HEK293 (cell line): Measurements from ENCODE around the gene TEFM.

Source experiments
- CTCF ChIA-PET: fragments of 350-600 bp; formaldehyde crosslinking; extraction: SDS; loops from one replicate; lab custom pipeline; 2021; ENCODE audit warnings: antibody characterized with exemption; lab: Yijun Ruan, JAX
- POLR2A ChIA-PET: fragments of 300-600 bp; formaldehyde crosslinking; extraction: SDS; loops from one replicate; lab custom pipeline; 2020; ENCODE audit warnings: antibody characterized with exemption, inconsistent platforms; lab: Yijun Ruan, JAX
- H3K27ac ChIP-seq: fragments of 200-500 bp; sonication (Bioruptor generic); 2 replicates; pipeline ENCODE4 v1.5.1; 2014; ENCODE audit warnings: low read depth, low read length, control low read depth, inconsistent platforms; ENCODE audit errors: extremely low read depth
- H3K36me3 ChIP-seq, 2 experiments: fragments of 200-500 bp in 1 of 2; sonication (Bioruptor generic) in 1 of 2; 1 replicate in 1 of 2; 2 replicates in 1 of 2; pipeline ENCODE4 v1.5.1; 2014 to 2017; ENCODE audit warnings: inconsistent platforms in 2 of 2, low read length in 2 of 2; ENCODE audit not compliant: control insufficient read depth in 2 of 2, insufficient read depth in 1 of 2
- H3K4me1 ChIP-seq: fragments of 200-500 bp; sonication (Bioruptor generic); 2 replicates; pipeline ENCODE4 v1.5.1; 2014; ENCODE audit warnings: mild to moderate bottlenecking, low read length, inconsistent platforms; ENCODE audit not compliant: control insufficient read depth, insufficient read depth
- H3K4me3 ChIP-seq: 2 replicates; pipeline ENCODE4 v1.5.1; 2011; ENCODE audit warnings: low read depth, mild to moderate bottlenecking, control low read depth, low read length, moderate library complexity
- H3K9me3 ChIP-seq: fragments of 200-500 bp; sonication (Bioruptor generic); 2 replicates; pipeline ENCODE4 v1.5.1; 2014; ENCODE audit warnings: low read depth, low read length, inconsistent platforms; ENCODE audit not compliant: control insufficient read depth, insufficient read depth
- AEBP2 ChIP-seq: fragments of 450-650 bp; formaldehyde crosslinking; IDR thresholded peaks from 2 replicates; pipeline ENCODE4 v1.5.1; 2016; ENCODE audit warnings: missing biosample characterization, missing genetic modification characterization, borderline replicate concordance
- GLI2 ChIP-seq: fragments of 450-650 bp; formaldehyde crosslinking; IDR thresholded peaks from 2 replicates; pipeline ENCODE4; 2017; ENCODE audit warnings: missing biosample characterization, missing genetic modification characterization, low read depth, borderline replicate concordance
- TRIM28 ChIP-seq: IDR thresholded peaks from 2 replicates; pipeline ENCODE4 v1.6.1; 2011; ENCODE audit warnings: low read length, control low read depth, borderline replicate concordance
- YY1 ChIP-seq: fragments of 450-650 bp; formaldehyde crosslinking; IDR thresholded peaks from 2 replicates; pipeline ENCODE4 v1.5.1; 2018; ENCODE audit warnings: missing biosample characterization, missing genetic modification characterization
- ZBTB21 ChIP-seq: fragments of 450-650 bp; formaldehyde crosslinking; IDR thresholded peaks from 2 replicates; pipeline ENCODE4 v1.5.1; 2017; ENCODE audit warnings: missing biosample characterization, missing genetic modification characterization
- ZNF132 ChIP-seq: fragments of 450-650 bp; formaldehyde crosslinking; IDR thresholded peaks from 2 replicates; pipeline ENCODE4 v1.5.1; 2017; ENCODE audit warnings: missing biosample characterization, missing genetic modification characterization, borderline replicate concordance
- ZNF146 ChIP-seq: fragments of 450-650 bp; formaldehyde crosslinking; IDR thresholded peaks from 2 replicates; pipeline ENCODE4 v1.5.1; 2016; ENCODE audit warnings: missing biosample characterization, missing genetic modification characterization
- ZNF169 ChIP-seq: fragments of 450-650 bp; formaldehyde crosslinking; IDR thresholded peaks from 2 replicates; pipeline ENCODE4 v1.5.1; 2016; ENCODE audit warnings: missing biosample characterization, missing genetic modification characterization
- ZNF23 ChIP-seq: fragments of 450-650 bp; formaldehyde crosslinking; IDR thresholded peaks from 2 replicates; pipeline ENCODE4 v1.5.1; 2016; ENCODE audit warnings: missing biosample characterization, missing genetic modification characterization, borderline replicate concordance
- ZNF548 ChIP-seq: fragments of 450-650 bp; formaldehyde crosslinking; IDR thresholded peaks from 2 replicates; pipeline ENCODE4 v1.5.1; 2016; ENCODE audit warnings: missing biosample characterization, missing genetic modification characterization
- ZNF560 ChIP-seq: fragments of 450-650 bp; formaldehyde crosslinking; IDR thresholded peaks from 2 replicates; pipeline ENCODE4 v1.5.1; 2017; ENCODE audit warnings: missing biosample characterization, missing genetic modification characterization, borderline replicate concordance
- ZNF623 ChIP-seq: fragments of 450-650 bp; formaldehyde crosslinking; IDR thresholded peaks from 2 replicates; pipeline ENCODE4 v1.5.1; 2016; ENCODE audit warnings: missing biosample characterization, missing genetic modification characterization
- TF ChIP-seq, protein P1 (sequence below): fragments of 450-650 bp; formaldehyde crosslinking; IDR thresholded peaks from 2 replicates; pipeline ENCODE4 v1.5.1; 2016; ENCODE audit warnings: missing biosample characterization, missing genetic modification characterization, low read depth
- TF ChIP-seq, protein P2 (sequence below): fragments of 450-650 bp; formaldehyde crosslinking; IDR thresholded peaks from 2 replicates; pipeline ENCODE4 v1.5.1; 2016; ENCODE audit warnings: missing biosample characterization, missing genetic modification characterization
- TF ChIP-seq, protein P3 (sequence below): fragments of 450-650 bp; formaldehyde crosslinking; IDR thresholded peaks from 2 replicates; pipeline ENCODE4 v1.5.1; 2016; ENCODE audit warnings: missing biosample characterization, missing genetic modification characterization
- TF ChIP-seq, protein P4 (sequence below): fragments of 450-650 bp; IDR thresholded peaks from 2 replicates; pipeline ENCODE4 v1.5.1; 2018; ENCODE audit warnings: missing biosample characterization, missing genetic modification characterization

The TEFM gene

DNA sequence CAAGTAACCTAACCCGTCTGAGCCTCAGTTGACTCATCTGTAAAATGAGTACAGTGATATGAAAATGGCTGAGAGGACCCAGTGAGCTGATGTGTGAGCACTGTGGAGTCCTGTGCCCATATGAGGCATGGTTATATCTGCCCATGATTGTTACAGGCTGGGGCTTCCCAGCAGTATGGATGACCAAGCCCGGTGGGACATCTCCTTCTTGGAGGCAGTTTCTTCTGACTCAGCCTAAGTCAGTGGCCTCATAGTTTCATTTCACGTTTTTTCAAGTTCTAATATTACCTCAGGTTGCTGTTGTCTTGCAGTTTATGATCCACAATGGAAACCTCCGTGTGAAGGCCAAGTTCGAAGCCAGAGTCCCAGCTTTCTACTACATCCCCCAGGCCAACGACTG is 20.5 kb upstream of the TEFM start:
- no peak overlapping the region for H3K4me3 ChIP-seq
- TF ChIP-seq, protein P1, sequence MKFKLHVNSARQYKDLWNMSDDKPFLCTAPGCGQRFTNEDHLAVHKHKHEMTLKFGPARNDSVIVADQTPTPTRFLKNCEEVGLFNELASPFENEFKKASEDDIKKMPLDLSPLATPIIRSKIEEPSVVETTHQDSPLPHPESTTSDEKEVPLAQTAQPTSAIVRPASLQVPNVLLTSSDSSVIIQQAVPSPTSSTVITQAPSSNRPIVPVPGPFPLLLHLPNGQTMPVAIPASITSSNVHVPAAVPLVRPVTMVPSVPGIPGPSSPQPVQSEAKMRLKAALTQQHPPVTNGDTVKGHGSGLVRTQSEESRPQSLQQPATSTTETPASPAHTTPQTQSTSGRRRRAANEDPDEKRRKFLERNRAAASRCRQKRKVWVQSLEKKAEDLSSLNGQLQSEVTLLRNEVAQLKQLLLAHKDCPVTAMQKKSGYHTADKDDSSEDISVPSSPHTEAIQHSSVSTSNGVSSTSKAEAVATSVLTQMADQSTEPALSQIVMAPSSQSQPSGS: no peak
- TF ChIP-seq ZNF560 (tag by site-specific recombination) (no peak), ZNF548 (tag by site-specific recombination) (no peak), GLI2 (tag by site-specific recombination) (no peak), ZBTB21 (no peak), ZNF23 (tag by site-specific recombination) (no peak), ZNF623 (tag by site-specific recombination) (no peak), TRIM28 (no peak), ZNF169 (tag by site-specific recombination) (no peak), AEBP2 (no peak), ZNF132 (no peak)
- TF ChIP-seq, protein P2, sequence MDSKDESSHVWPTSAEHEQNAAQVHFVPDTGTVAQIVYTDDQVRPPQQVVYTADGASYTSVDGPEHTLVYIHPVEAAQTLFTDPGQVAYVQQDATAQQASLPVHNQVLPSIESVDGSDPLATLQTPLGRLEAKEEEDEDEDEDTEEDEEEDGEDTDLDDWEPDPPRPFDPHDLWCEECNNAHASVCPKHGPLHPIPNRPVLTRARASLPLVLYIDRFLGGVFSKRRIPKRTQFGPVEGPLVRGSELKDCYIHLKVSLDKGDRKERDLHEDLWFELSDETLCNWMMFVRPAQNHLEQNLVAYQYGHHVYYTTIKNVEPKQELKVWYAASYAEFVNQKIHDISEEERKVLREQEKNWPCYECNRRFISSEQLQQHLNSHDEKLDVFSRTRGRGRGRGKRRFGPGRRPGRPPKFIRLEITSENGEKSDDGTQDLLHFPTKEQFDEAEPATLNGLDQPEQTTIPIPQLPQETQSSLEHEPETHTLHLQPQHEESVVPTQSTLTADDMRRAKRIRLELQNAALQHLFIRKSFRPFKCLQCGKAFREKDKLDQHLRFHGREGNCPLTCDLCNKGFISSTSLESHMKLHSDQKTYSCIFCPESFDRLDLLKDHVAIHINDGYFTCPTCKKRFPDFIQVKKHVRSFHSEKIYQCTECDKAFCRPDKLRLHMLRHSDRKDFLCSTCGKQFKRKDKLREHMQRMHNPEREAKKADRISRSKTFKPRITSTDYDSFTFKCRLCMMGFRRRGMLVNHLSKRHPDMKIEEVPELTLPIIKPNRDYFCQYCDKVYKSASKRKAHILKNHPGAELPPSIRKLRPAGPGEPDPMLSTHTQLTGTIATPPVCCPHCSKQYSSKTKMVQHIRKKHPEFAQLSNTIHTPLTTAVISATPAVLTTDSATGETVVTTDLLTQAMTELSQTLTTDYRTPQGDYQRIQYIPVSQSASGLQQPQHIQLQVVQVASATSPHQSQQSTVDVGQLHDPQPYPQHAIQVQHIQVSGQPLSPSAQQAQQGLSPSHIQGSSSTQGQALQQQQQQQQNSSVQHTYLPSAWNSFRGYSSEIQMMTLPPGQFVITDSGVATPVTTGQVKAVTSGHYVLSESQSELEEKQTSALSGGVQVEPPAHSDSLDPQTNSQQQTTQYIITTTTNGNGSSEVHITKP (tag by site-specific recombination): no peak
- TF ChIP-seq, protein P3, sequence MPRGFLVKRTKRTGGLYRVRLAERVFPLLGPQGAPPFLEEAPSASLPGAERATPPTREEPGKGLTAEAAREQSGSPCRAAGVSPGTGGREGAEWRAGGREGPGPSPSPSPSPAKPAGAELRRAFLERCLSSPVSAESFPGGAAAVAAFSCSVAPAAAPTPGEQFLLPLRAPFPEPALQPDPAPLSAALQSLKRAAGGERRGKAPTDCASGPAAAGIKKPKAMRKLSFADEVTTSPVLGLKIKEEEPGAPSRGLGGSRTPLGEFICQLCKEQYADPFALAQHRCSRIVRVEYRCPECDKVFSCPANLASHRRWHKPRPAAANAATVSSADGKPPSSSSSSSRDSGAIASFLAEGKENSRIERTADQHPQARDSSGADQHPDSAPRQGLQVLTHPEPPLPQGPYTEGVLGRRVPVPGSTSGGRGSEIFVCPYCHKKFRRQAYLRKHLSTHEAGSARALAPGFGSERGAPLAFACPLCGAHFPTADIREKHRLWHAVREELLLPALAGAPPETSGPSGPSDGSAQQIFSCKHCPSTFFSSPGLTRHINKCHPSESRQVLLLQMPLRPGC (tag by site-specific recombination): no peak
- peak overlapping the region; percentile 16; the same call in 1 of the 2 replicates for H3K27ac ChIP-seq
- H3K9me3 ChIP-seq: no peaks in the 10 kb centered on the region
- no peaks in the 10 kb centered on the region for H3K4me1 ChIP-seq
- CTCF ChIA-PET: no interaction called here
- POLR2A ChIA-PET: interaction anchor here (0.5 kb wide), 1 partner anchor 41 kb away, joined by 7 read pairs; no protein-coding TSS in a partner anchor
- peaks cover 0 to 44% of the 10 kb centered on the region in 2 experiments; a peak in 2 of 3 replicates for H3K36me3 ChIP-seq

DNA sequence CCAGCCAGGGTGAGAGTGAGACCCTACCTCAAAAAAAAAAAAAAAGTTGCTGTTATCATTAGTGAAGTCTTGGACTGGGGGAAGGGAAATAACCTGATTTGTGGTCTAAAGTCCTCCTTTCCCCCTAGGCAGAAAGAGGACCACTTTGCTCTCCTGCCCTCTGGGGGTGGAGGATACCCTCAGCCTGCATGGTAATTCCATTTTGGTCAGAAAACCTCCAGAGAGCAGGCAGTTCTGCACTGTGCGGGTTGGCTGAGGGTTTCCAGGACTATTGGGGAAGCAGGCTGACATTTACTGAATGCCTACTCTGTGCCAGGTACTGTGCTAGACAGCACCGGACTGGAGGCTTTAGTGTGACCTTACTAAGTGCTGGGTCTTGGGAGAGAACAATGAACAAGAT is 18.3 kb upstream of the TEFM start:
- Histone ChIP-seq H3K36me3 (peaks cover 0 to 32% of the 10 kb centered on the region in 2 experiments; a peak in 2 of 3 replicates), H3K4me3 (no peak overlapping the region), H3K27ac (no peak overlapping the region), H3K4me1 (no peaks in the 10 kb centered on the region), H3K9me3 (no peaks in the 10 kb centered on the region)
- CTCF ChIA-PET: interaction anchor here (0.6 kb wide), 2 partner anchors 41 to 271 kb away, joined by 4 read pairs; no protein-coding TSS in a partner anchor
- no peak for TF ChIP-seq ZNF23 (tag by site-specific recombination)
- TF ChIP-seq YY1 (tag by site-specific recombination): no peak
- no peak for TF ChIP-seq ZNF623 (tag by site-specific recombination)
- TF ChIP-seq, protein P4, sequence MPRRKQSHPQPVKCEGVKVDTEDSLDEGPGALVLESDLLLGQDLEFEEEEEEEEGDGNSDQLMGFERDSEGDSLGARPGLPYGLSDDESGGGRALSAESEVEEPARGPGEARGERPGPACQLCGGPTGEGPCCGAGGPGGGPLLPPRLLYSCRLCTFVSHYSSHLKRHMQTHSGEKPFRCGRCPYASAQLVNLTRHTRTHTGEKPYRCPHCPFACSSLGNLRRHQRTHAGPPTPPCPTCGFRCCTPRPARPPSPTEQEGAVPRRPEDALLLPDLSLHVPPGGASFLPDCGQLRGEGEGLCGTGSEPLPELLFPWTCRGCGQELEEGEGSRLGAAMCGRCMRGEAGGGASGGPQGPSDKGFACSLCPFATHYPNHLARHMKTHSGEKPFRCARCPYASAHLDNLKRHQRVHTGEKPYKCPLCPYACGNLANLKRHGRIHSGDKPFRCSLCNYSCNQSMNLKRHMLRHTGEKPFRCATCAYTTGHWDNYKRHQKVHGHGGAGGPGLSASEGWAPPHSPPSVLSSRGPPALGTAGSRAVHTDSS (tag by site-specific recombination): no peak
- TF ChIP-seq, protein P2 (tag by site-specific recombination): peak; percentile 85
- TF ChIP-seq ZNF146 (tag by site-specific recombination): no peak
- POLR2A ChIA-PET: interaction anchor here (1.2 kb wide), 1 partner anchor 84 kb away, joined by 3 read pairs; no protein-coding TSS in a partner anchor
